Measurements from ENCODE around the gene HDAC3. TPM values are rescaled to one million over a fixed set of nuclear protein-coding genes. Genes with fewer than 3 reads are reported as not detected.

The HDAC3 gene
- total and polyA plus RNA-seq, 2 donors (not counting 1 experiment from before 2014, with no cell fraction given), result 85.5 to 94.0 TPM

DNA sequence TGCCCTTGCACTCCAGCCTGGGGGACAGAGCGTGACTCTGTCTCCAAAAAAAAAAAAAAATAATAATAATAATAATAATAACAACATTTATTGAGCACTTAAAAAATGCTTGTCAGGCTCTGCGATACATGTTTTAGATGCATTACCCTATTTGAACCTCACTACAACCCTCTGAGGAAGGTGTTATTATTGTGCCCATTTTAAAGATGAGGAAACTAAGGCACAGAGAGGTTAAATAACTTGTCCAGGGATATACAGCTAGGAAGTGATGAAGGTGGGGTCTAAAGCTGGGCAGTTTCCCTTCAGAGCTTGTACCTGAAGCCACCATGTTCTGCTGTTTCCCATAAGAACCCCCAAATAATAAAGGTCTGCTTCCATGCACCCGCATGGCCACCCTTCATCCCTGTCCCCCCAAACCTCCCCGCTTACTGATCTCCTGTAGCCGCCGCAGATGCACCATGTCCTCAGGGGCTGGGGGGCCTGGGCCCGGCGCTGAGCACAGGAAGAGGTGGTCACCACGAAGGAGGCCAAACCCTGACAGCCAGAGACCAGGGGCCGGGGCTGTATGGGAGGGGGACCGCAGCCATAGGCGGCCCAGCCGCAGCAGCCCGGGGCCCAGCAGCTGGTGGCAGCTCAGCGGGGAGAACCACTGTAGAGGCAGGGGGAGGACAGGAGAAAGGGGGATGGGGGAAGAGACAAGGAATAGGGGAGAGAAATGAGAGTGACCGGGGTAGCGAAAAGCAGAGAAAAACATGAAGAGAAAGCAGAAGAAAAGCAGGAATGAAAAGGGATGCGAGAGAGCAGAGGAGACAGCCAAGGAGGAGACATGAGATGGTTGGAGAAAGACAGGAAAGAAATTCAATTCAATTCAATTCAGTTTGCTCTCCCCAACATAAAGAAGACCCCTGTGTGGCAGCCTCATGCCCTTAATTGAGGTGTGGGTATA, 29.6 kb upstream of the HDAC3 start:
- DNase-seq (no peak), ATAC-seq (ENCODE audit: low read depth) (no peak)
- Histone ChIP-seq H3K79me2 (ENCODE audit: control insufficient read depth, insufficient read depth, low read length) (no peaks in the 10 kb centered on the region), H3K36me3 (replicated peaks in 1 of 2; ENCODE audit: control extremely low read depth in 1 of 2, control insufficient read depth in 1 of 2, extremely low read depth in 1 of 2, insufficient read depth in 2 of 2, low read length in 1 of 2) (no peaks in the 10 kb centered on the region), H3K9ac (ENCODE audit: low read length) (no peak overlapping the region), H2AFZ (ENCODE audit: insufficient read depth, low read depth, low read length, poor library complexity, severe bottlenecking) (no peak overlapping the region), H3K9me3 (ENCODE audit: control extremely low read depth in 1 of 3, control insufficient read depth in 2 of 3, insufficient read depth in 1 of 3, low read length in 2 of 3) (no peaks in the 10 kb centered on the region), H4K20me1 (ENCODE audit: control insufficient read depth, insufficient read depth, low read length, poor library complexity, severe bottlenecking) (no peaks in the 10 kb centered on the region), H3K4me1 (ENCODE audit: control insufficient read depth in 2 of 2, insufficient read depth in 2 of 2, low read length in 2 of 2) (peaks cover 4 to 6% of the 10 kb centered on the region in 2 donors), H3K27me3 (replicated peaks in 1 of 4; ENCODE audit: control extremely low read depth in 1 of 4, control insufficient read depth in 3 of 4, insufficient read depth in 4 of 4, low read length in 3 of 4) (peaks cover 0 to 4% (median 0%) of the 10 kb centered on the region in 4 experiments), H3K4me3 (ENCODE audit: control extremely low read depth in 1 of 5, extremely low read depth in 1 of 5, insufficient read depth in 1 of 5, low read depth in 2 of 5, low read length in 4 of 5) (no peak overlapping the region), H3K27ac (ENCODE audit: low read length in 2 of 2) (no peak overlapping the region), H3K4me2 (replicated peaks; ENCODE audit: low read depth, low read length, poor library complexity, severe bottlenecking) (no peak overlapping the region)
- H3K4me3 Mint-ChIP-seq, result no peak overlapping the region
- WGBS (ENCODE audit: insufficient coverage), result 95% methylated on average over 15 of the region's 18 CpGs
- TF ChIP-seq, protein P1, sequence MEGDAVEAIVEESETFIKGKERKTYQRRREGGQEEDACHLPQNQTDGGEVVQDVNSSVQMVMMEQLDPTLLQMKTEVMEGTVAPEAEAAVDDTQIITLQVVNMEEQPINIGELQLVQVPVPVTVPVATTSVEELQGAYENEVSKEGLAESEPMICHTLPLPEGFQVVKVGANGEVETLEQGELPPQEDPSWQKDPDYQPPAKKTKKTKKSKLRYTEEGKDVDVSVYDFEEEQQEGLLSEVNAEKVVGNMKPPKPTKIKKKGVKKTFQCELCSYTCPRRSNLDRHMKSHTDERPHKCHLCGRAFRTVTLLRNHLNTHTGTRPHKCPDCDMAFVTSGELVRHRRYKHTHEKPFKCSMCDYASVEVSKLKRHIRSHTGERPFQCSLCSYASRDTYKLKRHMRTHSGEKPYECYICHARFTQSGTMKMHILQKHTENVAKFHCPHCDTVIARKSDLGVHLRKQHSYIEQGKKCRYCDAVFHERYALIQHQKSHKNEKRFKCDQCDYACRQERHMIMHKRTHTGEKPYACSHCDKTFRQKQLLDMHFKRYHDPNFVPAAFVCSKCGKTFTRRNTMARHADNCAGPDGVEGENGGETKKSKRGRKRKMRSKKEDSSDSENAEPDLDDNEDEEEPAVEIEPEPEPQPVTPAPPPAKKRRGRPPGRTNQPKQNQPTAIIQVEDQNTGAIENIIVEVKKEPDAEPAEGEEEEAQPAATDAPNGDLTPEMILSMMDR (IDR thresholded peaks at IDR 0.05), result no peak
- TF ChIP-seq EZH2 (IDR thresholded peaks at IDR 0.05; ENCODE audit: borderline replicate concordance, insufficient read depth, low read depth, low read length, poor library complexity, severe bottlenecking), result no peak
- intact Hi-C loops (cut with micrococcal nuclease), result loop anchor here (1.0 to 2.0 kb wide), 7 partner anchors 37 to 479 kb away; partner anchors contain the start of gene GNPDA1
- no peak overlapping the region for H3K27ac Mint-ChIP-seq
- ChIA-PET POLR2A (no interaction called here), CTCF (interaction anchor here (0.7 to 4.4 kb wide), 12 partner anchors 15 to 303 kb away, joined by 3 to 48 read pairs (median 10); partner anchors contain the start of genes FCHSD1, PCDH1 and RNF14)
- H3K27me3 Mint-ChIP-seq, result peaks cover 5% of the 10 kb centered on the region
- H3K9me3 Mint-ChIP-seq (ENCODE audit: insufficient read depth), result no peaks in the 10 kb centered on the region
- H3K4me1 Mint-ChIP-seq, result peaks cover 4% of the 10 kb centered on the region

Measured in B cell (primary cell).